Esophagus squamous epithelium (tissue), 4 donors: ENCODE measurements around the gene PDE5A.

Experiments used
- POLR2A ChIP-seq, 4 donors: fragments of 450-650 bp; IDR thresholded peaks; one replicate each; pipeline ENCODE4 v1.6.1; 2017; ENCODE audit warnings: antibody characterized with exemption in 4 of 4, mild to moderate bottlenecking in 4 of 4, moderate library complexity in 3 of 4
- TF ChIP-seq, protein P1 (sequence below), 6 experiments: fragments of 450-650 bp in 4 of 6; fragments of 200-600 bp in 2 of 6; sonication (generic) in 2 of 6; IDR thresholded peaks; one replicate each; pipeline ENCODE4 v1.5.1; 2016 to 2019; ENCODE audit warnings: antibody characterized with exemption in 6 of 6, mild to moderate bottlenecking in 4 of 6, moderate library complexity in 4 of 6

DNA sequence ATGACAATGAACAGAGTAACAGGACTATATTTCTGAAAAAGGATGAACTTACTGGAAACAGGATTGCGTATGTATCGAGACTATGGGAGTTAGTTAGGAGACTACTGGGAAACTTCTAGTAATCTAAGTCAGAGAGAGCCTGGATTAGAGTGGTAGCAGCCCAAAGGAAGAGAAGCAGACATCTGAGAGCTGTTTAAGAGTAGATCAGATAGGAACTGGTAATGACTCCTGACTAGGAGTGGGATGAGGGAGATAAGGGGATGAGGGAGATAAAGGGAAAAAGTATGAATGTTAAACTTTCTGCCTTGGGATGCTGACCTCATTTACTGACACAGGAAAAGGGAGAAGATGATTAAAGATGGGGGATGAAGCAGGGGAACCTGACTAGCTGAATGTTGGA lies 116.2 kb downstream of the PDE5A start:
- TF ChIP-seq, protein P1, sequence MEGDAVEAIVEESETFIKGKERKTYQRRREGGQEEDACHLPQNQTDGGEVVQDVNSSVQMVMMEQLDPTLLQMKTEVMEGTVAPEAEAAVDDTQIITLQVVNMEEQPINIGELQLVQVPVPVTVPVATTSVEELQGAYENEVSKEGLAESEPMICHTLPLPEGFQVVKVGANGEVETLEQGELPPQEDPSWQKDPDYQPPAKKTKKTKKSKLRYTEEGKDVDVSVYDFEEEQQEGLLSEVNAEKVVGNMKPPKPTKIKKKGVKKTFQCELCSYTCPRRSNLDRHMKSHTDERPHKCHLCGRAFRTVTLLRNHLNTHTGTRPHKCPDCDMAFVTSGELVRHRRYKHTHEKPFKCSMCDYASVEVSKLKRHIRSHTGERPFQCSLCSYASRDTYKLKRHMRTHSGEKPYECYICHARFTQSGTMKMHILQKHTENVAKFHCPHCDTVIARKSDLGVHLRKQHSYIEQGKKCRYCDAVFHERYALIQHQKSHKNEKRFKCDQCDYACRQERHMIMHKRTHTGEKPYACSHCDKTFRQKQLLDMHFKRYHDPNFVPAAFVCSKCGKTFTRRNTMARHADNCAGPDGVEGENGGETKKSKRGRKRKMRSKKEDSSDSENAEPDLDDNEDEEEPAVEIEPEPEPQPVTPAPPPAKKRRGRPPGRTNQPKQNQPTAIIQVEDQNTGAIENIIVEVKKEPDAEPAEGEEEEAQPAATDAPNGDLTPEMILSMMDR (IDR thresholded peaks at IDR 0.05): no peak
- no peak for TF ChIP-seq POLR2A (IDR thresholded peaks at IDR 0.05)
